ENCODE measurements around the gene CECR2. TPM values are rescaled to one million over a fixed set of nuclear protein-coding genes. Genes with fewer than 3 reads are reported as not detected.

The CECR2 gene
- total RNA-seq, 1 donor, result not detected

GRCh38 chr22:17470880-17471500, 101.7 kb downstream of the CECR2 start:
- TF ChIP-seq CTCF (IDR thresholded peaks at IDR 0.05; ENCODE audit: insufficient read depth, low read depth, low read length), result no peak
- no peak overlapping the region for H3K4me3 ChIP-seq (ENCODE audit: low read depth, low read length)
- no peak for DNase-seq (ENCODE audit: low read depth)

DNA sequence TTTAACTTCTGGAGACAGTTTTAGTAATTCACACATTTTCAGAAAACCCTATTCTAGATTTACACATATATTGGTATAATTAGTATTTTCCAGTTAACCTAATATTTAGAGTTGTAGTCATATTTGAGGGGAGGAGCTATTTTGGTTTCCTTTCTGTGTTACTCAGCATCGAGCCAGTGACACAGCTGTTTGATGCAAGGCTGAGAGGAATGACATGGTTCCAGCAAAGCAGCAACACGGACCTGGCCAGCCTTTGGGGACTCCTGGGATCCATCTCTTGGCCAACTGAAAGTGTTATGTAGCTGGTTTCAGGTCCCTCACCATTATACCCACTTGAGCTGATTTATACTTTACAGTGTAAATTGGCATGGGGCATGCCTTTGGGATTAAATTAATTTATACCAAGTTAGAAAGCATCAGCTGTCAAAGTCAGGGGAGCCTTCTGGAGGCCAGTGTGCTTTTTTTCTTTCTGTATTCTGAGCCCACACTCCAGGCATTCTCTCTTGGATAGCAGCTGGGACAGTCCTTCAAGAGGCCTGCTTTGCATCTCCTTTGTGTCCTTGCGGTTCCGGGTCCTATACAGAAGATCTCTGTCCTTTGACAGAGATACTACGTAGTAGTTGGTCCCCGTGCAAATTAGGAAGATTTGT, 102.8 kb downstream of the CECR2 start:
- no peak for DNase-seq (ENCODE audit: low read depth)
- H3K4me3 ChIP-seq (ENCODE audit: low read depth, low read length), result no peak overlapping the region
- no peak for TF ChIP-seq CTCF (IDR thresholded peaks at IDR 0.05; ENCODE audit: insufficient read depth, low read depth, low read length)

DNA sequence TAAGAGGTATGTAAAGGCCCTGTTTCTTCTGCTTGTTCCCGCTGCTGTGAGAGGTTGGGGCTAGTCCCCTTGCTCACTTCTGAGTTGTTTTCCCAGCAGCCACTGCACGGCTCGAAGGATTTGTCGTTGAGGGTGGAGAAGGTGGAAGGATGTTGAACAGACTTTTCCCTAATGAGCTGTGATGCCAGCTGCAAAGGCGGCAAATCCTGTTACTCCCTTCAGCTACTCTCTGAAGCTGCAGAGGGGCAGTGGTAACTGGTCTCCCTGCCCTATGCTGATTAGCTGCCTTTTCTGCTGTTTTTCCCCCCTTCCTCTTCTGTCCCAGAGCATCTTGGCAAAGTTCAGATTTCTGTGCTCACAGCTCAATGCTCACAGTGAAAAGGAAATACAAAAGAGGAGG, 103.7 kb downstream of the CECR2 start:
- no peak for DNase-seq (ENCODE audit: low read depth)
- no peak for TF ChIP-seq CTCF (IDR thresholded peaks at IDR 0.05; ENCODE audit: insufficient read depth, low read depth, low read length)
- H3K4me3 ChIP-seq (ENCODE audit: low read depth, low read length), result no peak overlapping the region

GRCh38 chr22:17475318-17476230, 106.3 kb downstream of the CECR2 start:
- no peak for DNase-seq (ENCODE audit: low read depth)
- H3K4me3 ChIP-seq (ENCODE audit: low read depth, low read length), result no peak overlapping the region
- no peak for TF ChIP-seq CTCF (IDR thresholded peaks at IDR 0.05; ENCODE audit: insufficient read depth, low read depth, low read length)

DNA sequence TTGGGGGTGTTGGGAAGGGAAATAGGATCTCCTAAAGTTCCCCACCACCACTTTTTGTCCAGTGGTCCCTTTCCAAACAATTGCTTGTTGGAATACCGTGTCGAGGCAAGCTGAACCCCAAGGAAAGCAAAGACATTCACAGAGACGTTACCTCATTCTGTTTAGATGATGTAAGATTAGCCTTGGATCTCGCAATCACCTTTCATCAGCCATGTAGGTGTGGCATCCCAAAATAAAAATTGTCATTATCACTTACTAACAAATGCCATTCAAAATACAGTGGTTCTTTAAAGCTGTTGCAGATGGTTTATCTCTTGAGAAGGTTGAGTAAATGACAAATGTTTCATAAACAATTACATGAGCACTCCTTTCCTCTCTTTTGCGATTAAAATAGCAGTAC, 107.6 kb downstream of the CECR2 start:
- TF ChIP-seq CTCF (IDR thresholded peaks at IDR 0.05; ENCODE audit: insufficient read depth, low read depth, low read length), result no peak
- DNase-seq (ENCODE audit: low read depth), result peak; percentile 6
- H3K4me3 ChIP-seq (ENCODE audit: low read depth, low read length), result no peak overlapping the region

DNA sequence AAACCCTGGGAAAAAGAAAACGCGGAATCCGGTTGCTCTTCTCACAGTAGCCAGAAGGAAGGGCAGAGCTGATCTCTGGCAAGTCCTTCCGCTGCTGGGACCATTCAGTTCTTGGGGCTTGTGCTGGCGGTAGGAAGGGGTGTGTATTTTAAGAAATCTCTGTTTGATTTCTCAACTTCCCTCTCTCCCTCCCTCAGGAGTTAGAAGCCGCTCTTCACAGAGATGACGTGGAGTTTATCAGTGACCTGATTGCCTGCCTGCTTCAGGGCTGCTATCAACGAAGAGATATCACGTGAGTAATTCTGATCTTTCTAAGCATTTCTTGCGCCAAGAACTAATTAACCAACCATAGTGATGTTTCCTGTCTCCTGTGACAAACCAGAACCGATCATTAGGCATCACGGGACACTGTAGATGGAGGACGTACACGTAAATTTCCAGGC, 108.2 kb downstream of the CECR2 start:
- DNase-seq (ENCODE audit: low read depth), result peak; percentile 18
- TF ChIP-seq CTCF (IDR thresholded peaks at IDR 0.05; ENCODE audit: insufficient read depth, low read depth, low read length), result no peak
- H3K4me3 ChIP-seq (ENCODE audit: low read depth, low read length), result peak overlapping the region; percentile 4
